HepG2 (cell line): ENCODE data around the gene TSPAN5. TPM values are rescaled to one million over a fixed set of nuclear protein-coding genes. Genes with fewer than 3 reads are reported as not detected.

Experiments
- ATAC-seq: fragments of 200-7000 bp; cut with Tn5 transposase; 3 replicates; pipeline ENCODE4 v1.9.1; 2020; ENCODE audit warnings: mild to moderate bottlenecking, moderate library complexity
- BruUV-seq: library from RNA; stranded (reverse); fragments of 400-500 nt; replicated peaks from 2 replicates; lab custom pipeline; 2021; lab: Mats Ljungman, UMichigan
- CTCF ChIA-PET: fragments of 300-600 bp; formaldehyde crosslinking; extraction: SDS; loops from one replicate; lab custom pipeline; 2021; ENCODE audit warnings: low total read pairs, inconsistent platforms, low intra/inter-chr PET ratio; lab: Yijun Ruan, JAX
- POLR2A ChIA-PET: fragments of 350-600 bp; sonication (Branson Sonifier 250); formaldehyde crosslinking; loops from one replicate; lab custom pipeline; 2020; ENCODE audit warnings: antibody characterized with exemption, inconsistent platforms; lab: Yijun Ruan, JAX
- DNase-seq: peaks from one replicate; pipeline ENCODE4 v3.0.0-alpha.2; 2015; ENCODE audit warnings: low spot score
- FAIRE-seq: peaks from 3 replicates; lab custom pipeline; 2011; peaks lifted over from hg19 to GRCh38; lab: Jason Lieb, UNC
- H2AFZ ChIP-seq: one replicate; pipeline ENCODE4 v1.6.1; 2011; ENCODE audit warnings: low read length, inconsistent platforms
- H3K27ac ChIP-seq: fragments of 300-600 bp; 3 replicates; pipeline ENCODE4 v1.8.0; 2011; ENCODE audit warnings: mixed run types, mild to moderate bottlenecking, mixed read lengths, low read length, inconsistent platforms; ENCODE audit not compliant: insufficient read depth; ENCODE audit errors: extremely low read length
- H3K27me3 ChIP-seq, 2 experiments: fragments of 200-600 bp in 1 of 2; 2 replicates in 1 of 2; 3 replicates in 1 of 2; pipeline versions ENCODE4 v1.6.0 to v1.8.0; 2011; ENCODE audit warnings: low read length in 2 of 2, mild to moderate bottlenecking in 2 of 2, moderate library complexity in 2 of 2, inconsistent platforms in 1 of 2; ENCODE audit not compliant: insufficient read depth in 2 of 2, control insufficient read depth in 1 of 2
- H3K36me3 ChIP-seq, 2 experiments: fragments of 200-600 bp in 1 of 2; replicated peaks in 1 of 2; 2 replicates in 1 of 2; 3 replicates in 1 of 2; pipeline versions ENCODE4 v1.5.1 to v1.8.0; 2011; ENCODE audit warnings: low read length in 2 of 2, inconsistent platforms in 1 of 2; ENCODE audit not compliant: insufficient read depth in 2 of 2, control insufficient read depth in 1 of 2
- H3K4me1 ChIP-seq: 2 replicates; pipeline ENCODE4 v1.5.1; 2012; ENCODE audit warnings: low read length, inconsistent platforms; ENCODE audit not compliant: insufficient read depth
- H3K4me2 ChIP-seq: 2 replicates; pipeline ENCODE4 v1.6.0; 2011; ENCODE audit warnings: low read depth, low read length, inconsistent platforms
- H3K4me3 ChIP-seq, 3 experiments: fragments of 200-600 bp in 1 of 3; sonication (generic), shearing (Covaris generic) in 1 of 3; replicated peaks in 1 of 3; 2 replicates each; pipeline ENCODE4 v1.5.1; 2011 to 2016; ENCODE audit warnings: low read length in 3 of 3, inconsistent platforms in 2 of 3, low read depth in 2 of 3, mild to moderate bottlenecking in 2 of 3, control low read depth in 1 of 3, mixed read lengths in 1 of 3; ENCODE audit not compliant: insufficient read depth in 1 of 3
- H3K79me2 ChIP-seq: one replicate; pipeline ENCODE4 v1.6.1; 2011; ENCODE audit warnings: low read length, inconsistent platforms; ENCODE audit not compliant: insufficient read depth
- H3K9ac ChIP-seq: 2 replicates; pipeline ENCODE4 v1.6.0; 2011; ENCODE audit warnings: mild to moderate bottlenecking, low read depth, low read length, inconsistent platforms; ENCODE audit not compliant: insufficient read depth
- H3K9me3 ChIP-seq: 2 replicates; pipeline ENCODE4 v1.5.1; 2012; ENCODE audit warnings: mild to moderate bottlenecking, low read length
- H4K20me1 ChIP-seq: 2 replicates; pipeline ENCODE4 v1.6.0; 2011; ENCODE audit warnings: inconsistent platforms, mild to moderate bottlenecking, low read length, moderate library complexity; ENCODE audit not compliant: insufficient read depth
- GTF3A ChIP-seq: sonication (generic); formaldehyde crosslinking; conservative IDR thresholded peaks from 2 replicates; pipeline ENCODE4 v1.4.0; 2020; ENCODE audit warnings: mild to moderate bottlenecking, missing genetic modification reagents
- NAIF1 ChIP-seq: sonication (generic); formaldehyde crosslinking; IDR thresholded peaks from 2 replicates; pipeline ENCODE4 v1.5.0; 2020; ENCODE audit warnings: mild to moderate bottlenecking, missing genetic modification reagents, borderline replicate concordance
- RNF2 ChIP-seq: fragments of 450-650 bp; conservative IDR thresholded peaks from 2 replicates; pipeline ENCODE4 v1.6.1; 2016; ENCODE audit warnings: low read depth
- TBP ChIP-seq: sonication (generic); formaldehyde crosslinking; IDR thresholded peaks from 2 replicates; pipeline ENCODE4 v1.5.0; 2020; ENCODE audit warnings: missing genetic modification reagents
- TSC22D2 ChIP-seq: sonication (generic); formaldehyde crosslinking; IDR thresholded peaks from 2 replicates; pipeline ENCODE4 v1.5.1; 2020; ENCODE audit warnings: missing genetic modification reagents, mild to moderate bottlenecking, borderline replicate concordance
- WGBS: methylation state at CpG from one replicate; pipeline ENCODE4 v1.1.6; 2017; ENCODE audit warnings: low lambda C conversion rate; 5-methylcytosine and 5-hydroxymethylcytosine counted together
- in situ Hi-C: cut with HindIII; loops from 2 replicates; pipeline ENCODE4 v1.10.0; 2017; ENCODE audit warnings: low pct_unique_long_range_greater_than_20kb; ENCODE audit not compliant: extremely low pct_ligation_motif_present
- intact Hi-C: fragments of 100-400 bp; cut with micrococcal nuclease; formaldehyde crosslinking; loops from one replicate; pipeline ENCODE4 v1.10.0; 2022; ENCODE audit not compliant: unreplicated experiment
- polyA plus RNA-seq, 8 experiments: library from polyadenylated mRNA; depleted of rRNA in 3 of 8; stranded (reverse) in 7 of 8; unstranded in 1 of 8; fragments of >200 nt; fragmentation: Illumina TruSeq in 4 of 8; extraction: Trizol in 4 of 8; gene quantifications; 2 replicates each; pipeline versions ENCODE4 v1.2.1 to v1.2.3, GENCODE V29; 2011 to 2016; ENCODE audit warnings: low read depth in 4 of 8, missing spikeins in 1 of 8, mixed read lengths in 1 of 8; ENCODE audit not compliant: insufficient read depth in 1 of 8
- total RNA-seq, 5 experiments: library from RNA; depleted of rRNA; stranded (reverse); fragments of >200 nt; fragmentation: Illumina TruSeq; extraction: Trizol; gene quantifications; 2 replicates each; pipeline ENCODE4 v1.2.3, GENCODE V29; 2016; ENCODE audit warnings: low read depth in 1 of 5
- TF ChIP-seq, protein P1 (sequence below): sonication (generic); formaldehyde crosslinking; IDR thresholded peaks from 2 replicates; pipeline ENCODE4 v1.4.0; 2020; ENCODE audit warnings: missing genetic modification reagents, mild to moderate bottlenecking, borderline replicate concordance

The TSPAN5 gene
- total and polyA plus RNA-seq, 2 of the 13 experiments (the other 11 are each of a cell fraction or from before 2014, with no cell fraction given) = 0.20 to 0.53 TPM

DNA sequence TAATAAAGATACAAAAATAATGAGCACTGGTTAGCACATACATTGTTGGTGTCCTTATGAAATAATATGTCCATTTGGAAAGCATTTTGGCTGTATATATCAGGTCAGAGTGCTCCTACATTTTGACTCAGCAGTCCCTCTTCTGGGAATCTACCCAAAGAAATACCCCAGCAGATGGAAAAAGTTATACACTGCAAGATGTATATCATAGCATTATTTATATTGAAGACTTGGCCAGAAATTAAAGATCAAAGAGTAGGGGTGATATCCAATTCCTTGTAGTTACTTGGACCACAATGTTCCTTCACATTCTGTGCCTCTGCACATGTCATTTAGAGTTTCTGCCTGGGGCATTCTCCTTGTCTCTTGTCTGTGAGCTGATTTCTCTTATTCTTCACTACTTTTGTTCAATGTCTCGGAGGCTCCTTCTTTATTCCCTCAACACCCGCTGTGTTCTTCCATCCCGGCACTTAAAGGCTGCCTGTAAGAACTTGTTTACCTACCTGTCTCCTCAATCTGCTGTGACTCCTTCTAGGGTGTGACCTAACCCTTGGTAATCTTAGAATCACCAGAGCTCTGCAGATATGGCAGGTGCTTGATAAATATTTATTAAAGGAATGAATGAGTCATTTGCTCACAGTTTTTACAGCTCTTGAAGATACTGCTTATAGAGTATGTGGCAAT, 3.1 kb upstream of the TSPAN5 start:
- CTCF ChIA-PET = no interaction called here
- intact Hi-C loops = no loop called here
- no peak for FAIRE-seq
- H3K4me3 ChIP-seq = no peak overlapping the region
- H3K27me3 ChIP-seq = peaks cover 4 to 36% of the 10 kb centered on the region in 2 experiments; a peak in 4 of 5 replicates
- H3K9me3 ChIP-seq = no peaks in the 10 kb centered on the region
- in situ Hi-C loops = no loop called here
- WGBS = 34% methylated on average over 3 of the region's 3 CpGs
- TF ChIP-seq TBP (CRISPR knock-in tag) (no peak), RNF2 (no peak), TSC22D2 (CRISPR knock-in tag) (no peak), GTF3A (CRISPR knock-in tag) (no peak), NAIF1 (CRISPR knock-in tag) (no peak)
- TF ChIP-seq, protein P1, sequence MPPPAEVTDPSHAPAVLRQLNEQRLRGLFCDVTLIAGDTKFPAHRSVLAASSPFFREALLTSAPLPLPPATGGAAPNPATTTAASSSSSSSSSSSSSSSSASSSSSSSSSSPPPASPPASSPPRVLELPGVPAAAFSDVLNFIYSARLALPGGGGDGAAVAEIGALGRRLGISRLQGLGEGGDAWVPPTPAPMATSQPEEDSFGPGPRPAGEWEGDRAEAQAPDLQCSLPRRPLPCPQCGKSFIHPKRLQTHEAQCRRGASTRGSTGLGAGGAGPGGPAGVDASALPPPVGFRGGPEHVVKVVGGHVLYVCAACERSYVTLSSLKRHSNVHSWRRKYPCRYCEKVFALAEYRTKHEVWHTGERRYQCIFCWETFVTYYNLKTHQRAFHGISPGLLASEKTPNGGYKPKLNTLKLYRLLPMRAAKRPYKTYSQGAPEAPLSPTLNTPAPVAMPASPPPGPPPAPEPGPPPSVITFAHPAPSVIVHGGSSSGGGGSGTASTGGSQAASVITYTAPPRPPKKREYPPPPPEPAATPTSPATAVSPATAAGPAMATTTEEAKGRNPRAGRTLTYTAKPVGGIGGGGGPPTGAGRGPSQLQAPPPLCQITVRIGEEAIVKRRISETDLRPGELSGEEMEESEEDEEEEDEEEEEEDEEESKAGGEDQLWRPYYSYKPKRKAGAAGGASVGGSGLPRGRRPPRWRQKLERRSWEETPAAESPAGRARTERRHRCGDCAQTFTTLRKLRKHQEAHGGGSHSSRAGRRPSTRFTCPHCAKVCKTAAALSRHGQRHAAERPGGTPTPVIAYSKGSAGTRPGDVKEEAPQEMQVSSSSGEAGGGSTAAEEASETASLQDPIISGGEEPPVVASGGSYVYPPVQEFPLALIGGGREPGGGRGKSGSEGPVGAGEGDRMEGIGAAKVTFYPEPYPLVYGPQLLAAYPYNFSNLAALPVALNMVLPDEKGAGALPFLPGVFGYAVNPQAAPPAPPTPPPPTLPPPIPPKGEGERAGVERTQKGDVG = no peak
- TF ChIP-seq, all 625 proteins: peak for 0
- ATAC-seq (no peak), DNase-seq (no peak)
- Histone ChIP-seq H3K27ac (no peak overlapping the region), H2AFZ (no peak overlapping the region), H3K36me3 (no peaks in the 10 kb centered on the region), H4K20me1 (no peaks in the 10 kb centered on the region), H3K4me1 (peaks cover 8% of the 10 kb centered on the region), H3K9ac (no peak overlapping the region), H3K4me2 (no peak overlapping the region), H3K79me2 (no peaks in the 10 kb centered on the region)
- BruUV-seq = no TSS peak
- POLR2A ChIA-PET = no interaction called here
